HuH-7.5 (cell line): Measurements from ENCODE around the gene PCLO.
"Not testable (repeated sequence)": the region's sequence is repeated elsewhere in the genome, so short reads cannot be mapped to it uniquely, and the experiment has no call there.

Experiments
- DNase-seq: peaks from one replicate; pipeline ENCODE4 v3.0.0; 2011; ENCODE audit warnings: low spot score

PCLO gene

GRCh38 chr7:83130623-83131545 is 31.8 kb downstream of the PCLO start:
- DNase-seq = no peak

- no peak for DNase-seq
Observed at GRCh38 chr7:83130191-83130590, 32.5 kb downstream of the PCLO start.

DNA sequence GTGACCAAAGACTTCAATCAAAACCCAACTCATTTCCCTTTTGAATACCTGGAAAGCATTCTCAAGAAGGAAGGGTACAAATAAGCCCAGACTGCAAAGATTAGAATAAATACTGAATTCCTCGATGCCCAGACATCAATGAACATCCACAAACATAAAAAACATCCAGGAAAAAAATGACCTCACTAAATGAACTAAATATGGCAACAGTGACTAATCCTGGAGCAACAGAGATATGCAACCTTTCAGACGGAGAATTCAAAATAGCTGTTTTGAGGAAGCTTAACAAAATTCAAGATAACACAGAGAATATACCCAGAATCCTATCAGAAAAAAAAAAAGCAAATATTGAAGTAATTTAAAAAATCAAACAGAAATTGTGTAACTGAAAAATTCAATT is 43.2 kb downstream of the PCLO start:
- DNase-seq = no peak

GRCh38 chr7:83119026-83119382 is 43.7 kb downstream of the PCLO start:
- DNase-seq = no peak

GRCh38 chr7:83118347-83119025 is 44.2 kb downstream of the PCLO start:
- DNase-seq = no peak

DNA sequence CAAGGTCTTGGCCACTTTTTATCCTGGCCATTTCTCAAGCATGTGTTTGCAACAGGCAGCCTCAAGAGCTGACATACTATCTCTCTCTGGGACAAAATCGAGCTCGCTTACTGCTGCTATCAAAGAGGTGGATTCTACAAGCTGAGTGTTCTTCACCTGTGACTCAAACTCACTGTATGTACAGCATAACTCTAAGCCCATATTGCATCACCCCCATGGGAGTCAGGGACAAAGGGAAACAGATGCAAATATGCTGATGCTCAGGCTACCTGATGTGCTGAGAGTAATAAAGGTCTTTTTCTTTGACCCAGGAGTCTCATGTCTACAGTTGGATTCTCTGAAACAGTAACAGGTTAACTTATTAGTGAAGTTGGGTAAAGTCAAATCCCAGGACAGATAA is 45.2 kb downstream of the PCLO start:
- no peak for DNase-seq

DNA sequence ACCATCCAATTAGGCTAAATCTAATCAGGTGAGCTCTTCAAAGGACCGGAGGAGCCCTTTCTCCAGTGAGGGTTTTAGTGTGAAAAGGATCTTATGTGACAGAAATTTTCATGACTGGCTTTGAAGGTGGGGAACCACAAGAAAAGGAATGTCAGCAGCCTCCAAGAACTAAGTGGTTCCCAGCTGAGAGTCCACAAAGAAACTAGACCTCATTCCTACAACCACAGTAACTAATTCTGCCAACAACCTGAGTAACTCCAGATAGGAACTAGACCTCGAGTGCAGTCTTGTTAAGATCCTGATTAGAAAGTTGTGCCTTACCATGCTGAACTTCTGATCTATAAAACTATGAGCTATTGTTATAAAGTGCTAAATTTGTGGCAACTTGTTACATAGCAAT is 51.3 kb downstream of the PCLO start:
- DNase-seq = no peak

DNA sequence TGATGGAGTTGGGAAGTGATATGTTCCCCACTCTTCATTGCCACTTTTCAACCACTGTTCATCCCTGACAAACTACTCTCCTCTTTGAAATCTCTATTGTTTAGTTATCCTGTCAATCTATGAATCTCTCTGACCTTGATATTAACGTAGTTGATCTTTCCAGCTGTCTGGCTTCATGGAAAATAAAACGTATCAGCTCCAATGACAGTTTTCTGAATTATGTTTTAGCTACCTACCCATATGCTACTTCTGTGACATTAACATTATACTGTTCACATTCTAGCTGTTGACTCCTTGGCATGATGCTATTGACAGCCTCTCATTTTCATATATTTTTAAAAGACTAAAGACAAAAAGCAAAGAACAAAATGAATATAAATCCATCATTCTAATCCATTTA is 53.3 kb downstream of the PCLO start:
- DNase-seq = no peak

DNA sequence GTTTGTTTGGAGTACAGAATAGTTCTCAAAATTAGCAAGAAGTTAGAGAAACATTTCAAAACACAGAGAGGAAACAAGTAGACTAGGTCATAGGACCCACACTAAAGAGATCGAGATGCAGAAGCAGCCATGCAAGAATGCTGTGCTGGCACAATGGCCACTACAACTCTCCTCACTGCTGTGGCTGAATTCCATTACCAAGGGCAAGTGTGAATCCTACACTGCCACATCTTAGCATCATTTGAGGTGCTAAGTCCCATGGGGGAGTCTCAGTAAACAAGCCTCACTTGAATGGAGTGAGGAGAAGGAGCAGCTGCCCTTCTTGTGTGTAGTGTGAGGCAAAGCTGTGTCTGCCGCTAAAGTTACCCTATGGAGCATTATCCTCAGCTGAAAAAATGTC is 56.7 kb downstream of the PCLO start:
- no peak for DNase-seq

- no peak for DNase-seq
Observed at GRCh38 chr7:83105063-83105462, 57.6 kb downstream of the PCLO start.

DNA sequence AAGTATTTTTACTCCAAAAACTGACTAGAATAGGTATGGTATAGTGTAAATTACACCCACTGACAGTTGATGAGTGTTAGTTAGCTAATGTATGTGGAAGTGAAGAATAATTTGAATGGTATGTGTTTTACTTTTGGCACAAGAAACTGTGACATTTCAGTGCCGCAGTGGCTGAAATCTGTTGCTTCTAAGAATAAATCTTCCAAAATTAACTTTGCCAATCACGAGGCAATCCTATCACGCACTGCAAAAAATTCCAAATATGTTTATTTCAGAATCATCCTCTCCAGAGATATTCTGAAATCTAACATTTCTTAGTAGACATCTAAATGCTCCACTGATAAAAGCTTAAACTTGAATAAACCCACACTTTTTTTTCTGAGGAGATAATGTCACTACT is 61.2 kb downstream of the PCLO start:
- DNase-seq = no peak

- DNase-seq = no peak
Observed at GRCh38 chr7:83096065-83096580, 66.6 kb downstream of the PCLO start.

DNA sequence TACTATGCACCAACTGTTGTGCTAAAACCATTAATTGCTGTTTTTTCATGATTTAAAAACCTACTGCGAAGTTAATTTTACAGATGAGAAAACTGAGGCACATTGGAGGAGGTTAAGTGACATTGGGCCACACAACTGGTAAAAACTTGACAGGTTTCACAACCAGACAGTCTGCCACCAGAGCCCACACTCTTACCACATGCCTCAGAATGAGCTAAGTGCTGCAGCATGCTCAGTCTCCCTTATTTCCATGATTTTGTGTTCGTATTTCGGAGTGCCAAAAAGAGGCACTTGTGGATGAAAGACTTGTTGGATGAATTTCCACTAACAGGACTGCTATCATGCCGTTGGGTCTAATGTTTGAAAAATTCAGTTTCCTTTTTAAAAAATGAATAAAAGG is 77.4 kb downstream of the PCLO start:
- DNase-seq = no peak

- DNase-seq = not testable (repeated sequence)
Observed at GRCh38 chr7:83079879-83080278, 82.8 kb downstream of the PCLO start.

- DNase-seq = no peak
Observed at GRCh38 chr7:83077328-83077727, 85.4 kb downstream of the PCLO start.

GRCh38 chr7:83072576-83073517 is 89.8 kb downstream of the PCLO start:
- DNase-seq = peak; percentile 5

- no peak for DNase-seq
Observed at GRCh38 chr7:83065714-83066113, 97.0 kb downstream of the PCLO start.

- DNase-seq = no peak
Observed at GRCh38 chr7:83060218-83060617, 102.5 kb downstream of the PCLO start.

DNA sequence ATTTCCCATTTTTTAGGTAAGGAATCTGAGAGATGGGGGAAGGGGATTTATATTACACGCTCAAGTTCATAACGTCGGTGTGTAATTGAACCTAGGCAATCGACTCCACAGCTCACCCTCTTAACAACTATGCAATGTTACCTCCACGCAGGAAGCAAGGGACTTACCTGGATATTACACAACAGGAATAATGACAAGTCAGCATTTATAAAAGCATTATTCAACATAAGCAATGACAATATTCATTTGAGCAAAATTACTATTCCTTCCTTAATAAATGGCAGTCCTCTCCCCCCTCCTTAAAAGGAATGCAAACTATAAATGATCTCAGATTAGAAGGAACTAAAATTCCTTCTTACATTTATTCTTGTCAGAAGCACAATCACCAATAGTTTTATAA is 104.0 kb downstream of the PCLO start:
- DNase-seq = no peak

DNA sequence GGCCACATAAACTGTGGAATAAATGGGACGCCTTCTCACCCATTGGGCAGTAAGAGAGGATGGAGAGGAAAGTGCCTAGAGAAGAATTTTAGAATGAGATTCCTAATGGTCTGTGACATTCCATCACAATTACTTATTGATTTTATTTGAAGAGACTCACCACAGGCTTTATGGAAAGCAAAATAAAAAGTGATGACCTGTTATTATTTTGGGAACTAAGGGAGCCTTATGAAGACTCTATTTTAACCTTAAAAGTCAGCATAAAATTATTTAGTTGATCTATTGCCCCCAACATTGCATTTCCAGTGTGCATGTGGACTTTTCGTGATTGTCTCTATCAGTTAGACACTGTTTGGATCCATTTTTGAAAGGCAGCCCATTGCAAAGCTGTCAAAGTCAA is 107.5 kb downstream of the PCLO start:
- DNase-seq = no peak

GRCh38 chr7:83054472-83054871 is 108.2 kb downstream of the PCLO start:
- DNase-seq = no peak

- no peak for DNase-seq
Observed at GRCh38 chr7:83053965-83054364, 108.7 kb downstream of the PCLO start.
